Ishikawa (cell line): Measurements from ENCODE around the gene WDR18.
A peak's percentile ranks its signal among the peaks of the same experiment; 100 is the strongest.

ENCODE experiments used
- CEBPB ChIP-seq: IDR thresholded peaks from 2 replicates; pipeline ENCODE4 v1.6.1; 2012
- CREB1 ChIP-seq: IDR thresholded peaks from 2 replicates; pipeline ENCODE4 v1.6.1; 2012; ENCODE audit warnings: low read depth
- EP300 ChIP-seq: IDR thresholded peaks from 2 replicates; pipeline ENCODE4 v1.6.1; 2012; ENCODE audit warnings: borderline replicate concordance
- FOXM1 ChIP-seq: IDR thresholded peaks from 2 replicates; pipeline ENCODE4 v1.6.1; 2012; ENCODE audit warnings: low read depth, borderline replicate concordance
- RAD21 ChIP-seq: IDR thresholded peaks from 2 replicates; pipeline ENCODE4 v1.6.1; 2012; ENCODE audit warnings: low read depth
- TAF1 ChIP-seq: IDR thresholded peaks from 2 replicates; pipeline ENCODE4 v1.6.1; 2012; ENCODE audit warnings: low read depth, mild to moderate bottlenecking
- YY1 ChIP-seq: IDR thresholded peaks from 2 replicates; pipeline ENCODE4 v1.6.1; 2012; ENCODE audit warnings: low read depth
- TF ChIP-seq, protein P1 (sequence below): IDR thresholded peaks from 2 replicates; pipeline ENCODE4 v1.6.1; 2012
- TF ChIP-seq, protein P2 (sequence below): IDR thresholded peaks from 2 replicates; pipeline ENCODE4 v1.6.1; 2012
- TF ChIP-seq, protein P3 (sequence below): IDR thresholded peaks from 2 replicates; pipeline ENCODE4 v1.6.1; 2012; ENCODE audit warnings: low read depth, mild to moderate bottlenecking

DNA sequence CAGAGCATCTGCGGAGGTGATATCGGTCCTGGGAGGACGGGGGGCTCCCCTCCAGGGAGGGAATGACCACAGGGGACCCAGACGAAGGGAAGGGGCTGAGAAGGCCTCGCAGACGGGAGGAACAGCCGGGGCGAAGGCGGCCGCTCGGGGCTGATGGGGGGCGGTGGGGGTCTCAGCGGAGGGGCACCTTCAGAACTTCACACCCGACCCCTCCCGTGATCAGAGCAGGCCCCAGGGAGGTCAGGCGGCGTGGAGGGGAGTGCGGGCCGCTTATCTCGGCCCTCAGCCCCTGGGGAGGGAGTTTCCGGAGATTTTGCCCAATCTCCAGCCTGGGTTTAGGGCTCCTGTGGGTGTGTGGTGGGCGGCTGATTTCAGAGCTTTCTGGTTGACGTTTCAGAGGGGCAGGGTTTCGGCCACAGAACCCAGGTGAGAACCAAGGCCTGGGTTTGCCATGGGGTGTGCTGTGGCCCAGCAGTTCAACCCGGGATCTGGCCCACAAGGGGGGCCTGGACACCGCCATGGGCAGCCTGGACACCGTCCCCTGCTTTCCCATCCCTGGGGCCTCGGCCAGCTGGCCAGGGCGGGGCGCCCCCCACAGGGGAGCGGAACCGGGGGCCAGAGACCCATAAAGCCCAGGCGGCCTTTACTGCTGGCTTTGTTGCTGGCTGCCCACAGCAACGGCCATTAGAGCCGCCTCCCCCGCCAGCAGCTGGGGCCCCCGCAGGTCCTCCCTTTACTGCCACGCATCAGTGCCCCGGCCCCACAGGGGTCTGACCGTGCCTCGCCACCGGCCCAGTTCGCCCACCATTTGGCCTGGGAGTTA is 29.3 kb upstream of the WDR18 start:
- TF ChIP-seq CEBPB: no peak
- TF ChIP-seq EP300: peak; percentile 91
- TF ChIP-seq, protein P1, sequence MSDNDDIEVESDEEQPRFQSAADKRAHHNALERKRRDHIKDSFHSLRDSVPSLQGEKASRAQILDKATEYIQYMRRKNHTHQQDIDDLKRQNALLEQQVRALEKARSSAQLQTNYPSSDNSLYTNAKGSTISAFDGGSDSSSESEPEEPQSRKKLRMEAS: peak; percentile 30; the same call in 1 of the 2 replicates
- TF ChIP-seq RAD21: no peak
- TF ChIP-seq, protein P2, sequence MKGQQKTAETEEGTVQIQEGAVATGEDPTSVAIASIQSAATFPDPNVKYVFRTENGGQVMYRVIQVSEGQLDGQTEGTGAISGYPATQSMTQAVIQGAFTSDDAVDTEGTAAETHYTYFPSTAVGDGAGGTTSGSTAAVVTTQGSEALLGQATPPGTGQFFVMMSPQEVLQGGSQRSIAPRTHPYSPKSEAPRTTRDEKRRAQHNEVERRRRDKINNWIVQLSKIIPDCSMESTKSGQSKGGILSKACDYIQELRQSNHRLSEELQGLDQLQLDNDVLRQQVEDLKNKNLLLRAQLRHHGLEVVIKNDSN: no peak
- no peak for TF ChIP-seq CREB1
- TF ChIP-seq, protein P3, sequence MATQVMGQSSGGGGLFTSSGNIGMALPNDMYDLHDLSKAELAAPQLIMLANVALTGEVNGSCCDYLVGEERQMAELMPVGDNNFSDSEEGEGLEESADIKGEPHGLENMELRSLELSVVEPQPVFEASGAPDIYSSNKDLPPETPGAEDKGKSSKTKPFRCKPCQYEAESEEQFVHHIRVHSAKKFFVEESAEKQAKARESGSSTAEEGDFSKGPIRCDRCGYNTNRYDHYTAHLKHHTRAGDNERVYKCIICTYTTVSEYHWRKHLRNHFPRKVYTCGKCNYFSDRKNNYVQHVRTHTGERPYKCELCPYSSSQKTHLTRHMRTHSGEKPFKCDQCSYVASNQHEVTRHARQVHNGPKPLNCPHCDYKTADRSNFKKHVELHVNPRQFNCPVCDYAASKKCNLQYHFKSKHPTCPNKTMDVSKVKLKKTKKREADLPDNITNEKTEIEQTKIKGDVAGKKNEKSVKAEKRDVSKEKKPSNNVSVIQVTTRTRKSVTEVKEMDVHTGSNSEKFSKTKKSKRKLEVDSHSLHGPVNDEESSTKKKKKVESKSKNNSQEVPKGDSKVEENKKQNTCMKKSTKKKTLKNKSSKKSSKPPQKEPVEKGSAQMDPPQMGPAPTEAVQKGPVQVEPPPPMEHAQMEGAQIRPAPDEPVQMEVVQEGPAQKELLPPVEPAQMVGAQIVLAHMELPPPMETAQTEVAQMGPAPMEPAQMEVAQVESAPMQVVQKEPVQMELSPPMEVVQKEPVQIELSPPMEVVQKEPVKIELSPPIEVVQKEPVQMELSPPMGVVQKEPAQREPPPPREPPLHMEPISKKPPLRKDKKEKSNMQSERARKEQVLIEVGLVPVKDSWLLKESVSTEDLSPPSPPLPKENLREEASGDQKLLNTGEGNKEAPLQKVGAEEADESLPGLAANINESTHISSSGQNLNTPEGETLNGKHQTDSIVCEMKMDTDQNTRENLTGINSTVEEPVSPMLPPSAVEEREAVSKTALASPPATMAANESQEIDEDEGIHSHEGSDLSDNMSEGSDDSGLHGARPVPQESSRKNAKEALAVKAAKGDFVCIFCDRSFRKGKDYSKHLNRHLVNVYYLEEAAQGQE: no peak
- TF ChIP-seq YY1: peak; percentile 76
- peak; percentile 67; the same call in 1 of the 2 replicates for TF ChIP-seq FOXM1
- TF ChIP-seq TAF1: no peak
